VCaP (cell line): Measurements from ENCODE around the gene MOGAT3.

Experiments
- H3K27ac ChIP-seq: fragments of 450-650 bp; 2 replicates; pipeline ENCODE4 v1.5.1; 2017
- TF ChIP-seq, protein P1 (sequence below): fragments of 450-650 bp; conservative IDR thresholded peaks from 2 replicates; pipeline ENCODE4 v1.5.1; 2017; ENCODE audit warnings: mild to moderate bottlenecking, moderate library complexity

MOGAT3 gene

DNA sequence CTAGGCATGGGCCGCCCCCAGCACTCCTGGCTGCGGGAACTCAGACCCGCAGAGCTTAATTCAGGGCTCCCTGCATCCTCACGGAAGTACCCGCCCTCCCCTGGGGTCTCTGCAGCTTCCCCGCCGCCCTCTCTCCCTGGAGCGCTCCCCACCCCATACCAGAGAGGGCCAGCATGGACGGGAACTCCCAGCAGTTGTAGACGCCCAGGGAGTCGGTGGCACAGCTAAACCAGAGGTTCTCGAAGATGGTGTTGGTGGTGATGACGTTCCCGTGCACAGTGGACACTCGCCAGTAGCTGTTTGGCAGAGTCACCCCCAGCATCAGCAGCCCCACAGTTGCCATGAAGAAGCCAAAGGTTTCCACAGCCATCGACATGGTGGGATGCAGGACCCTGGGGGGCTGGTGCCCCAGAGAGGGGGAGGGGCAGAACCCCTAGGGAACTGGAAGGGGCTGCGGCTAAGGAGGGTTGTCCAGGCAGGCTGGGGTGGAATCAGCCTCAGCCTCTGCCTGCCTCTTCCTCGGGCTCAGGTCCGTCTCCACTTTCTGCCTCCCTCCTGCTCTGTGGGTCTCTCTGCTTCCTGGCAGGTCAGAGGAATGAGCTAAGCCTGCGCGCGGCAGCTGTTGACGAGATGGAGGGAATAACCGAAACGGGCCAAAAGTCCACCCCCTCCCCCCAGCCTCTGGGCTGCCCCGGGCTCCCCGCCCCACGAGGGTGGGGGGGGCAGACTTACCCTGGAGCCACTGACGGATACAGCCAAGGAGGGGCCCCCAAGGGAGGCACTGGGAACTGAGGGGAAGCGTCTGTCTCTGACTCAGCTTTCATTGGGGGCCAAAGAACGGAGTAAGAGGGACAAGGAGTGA, 36.6 kb upstream of the MOGAT3 start, which contains the start of gene CLDN15:
Gene CLDN15, minus strand, starts transcription at position 597 of the 862 bp plus-strand sequence. Its CDS starts 221 bp downstream, at position 376.
- no peak within 1 kb of the TSS for H3K27ac ChIP-seq
- TF ChIP-seq, protein P1, sequence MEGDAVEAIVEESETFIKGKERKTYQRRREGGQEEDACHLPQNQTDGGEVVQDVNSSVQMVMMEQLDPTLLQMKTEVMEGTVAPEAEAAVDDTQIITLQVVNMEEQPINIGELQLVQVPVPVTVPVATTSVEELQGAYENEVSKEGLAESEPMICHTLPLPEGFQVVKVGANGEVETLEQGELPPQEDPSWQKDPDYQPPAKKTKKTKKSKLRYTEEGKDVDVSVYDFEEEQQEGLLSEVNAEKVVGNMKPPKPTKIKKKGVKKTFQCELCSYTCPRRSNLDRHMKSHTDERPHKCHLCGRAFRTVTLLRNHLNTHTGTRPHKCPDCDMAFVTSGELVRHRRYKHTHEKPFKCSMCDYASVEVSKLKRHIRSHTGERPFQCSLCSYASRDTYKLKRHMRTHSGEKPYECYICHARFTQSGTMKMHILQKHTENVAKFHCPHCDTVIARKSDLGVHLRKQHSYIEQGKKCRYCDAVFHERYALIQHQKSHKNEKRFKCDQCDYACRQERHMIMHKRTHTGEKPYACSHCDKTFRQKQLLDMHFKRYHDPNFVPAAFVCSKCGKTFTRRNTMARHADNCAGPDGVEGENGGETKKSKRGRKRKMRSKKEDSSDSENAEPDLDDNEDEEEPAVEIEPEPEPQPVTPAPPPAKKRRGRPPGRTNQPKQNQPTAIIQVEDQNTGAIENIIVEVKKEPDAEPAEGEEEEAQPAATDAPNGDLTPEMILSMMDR, result no peak

DNA sequence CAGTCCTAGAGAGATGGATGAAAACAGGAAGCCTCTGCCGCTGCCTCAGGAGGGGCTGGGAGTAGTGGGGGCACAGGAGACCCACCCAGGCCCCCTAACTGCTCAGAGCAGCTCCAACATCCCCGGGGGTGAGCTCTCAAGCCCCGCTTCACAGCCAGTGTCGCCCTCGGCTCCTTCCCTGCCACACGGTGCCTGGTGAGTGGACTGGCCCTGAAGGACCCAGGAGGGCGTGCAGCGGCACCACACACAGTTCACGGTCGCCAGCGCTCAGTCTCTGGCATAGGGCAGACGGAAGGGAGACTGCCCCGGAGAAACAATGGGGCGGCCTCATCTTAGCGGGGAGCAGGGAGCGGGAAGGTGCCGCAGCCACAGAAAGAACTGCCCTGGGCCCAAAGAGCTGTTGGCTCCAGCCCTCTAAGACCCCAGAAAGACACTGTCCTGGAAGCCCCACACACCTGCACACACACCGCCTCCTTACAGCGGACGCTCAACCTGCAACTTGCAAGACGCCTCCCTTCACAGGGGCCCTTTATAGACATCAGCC, 35.5 kb upstream of the MOGAT3 start:
- TF ChIP-seq, protein P1, result no peak
- H3K27ac ChIP-seq, result no peak overlapping the region

DNA sequence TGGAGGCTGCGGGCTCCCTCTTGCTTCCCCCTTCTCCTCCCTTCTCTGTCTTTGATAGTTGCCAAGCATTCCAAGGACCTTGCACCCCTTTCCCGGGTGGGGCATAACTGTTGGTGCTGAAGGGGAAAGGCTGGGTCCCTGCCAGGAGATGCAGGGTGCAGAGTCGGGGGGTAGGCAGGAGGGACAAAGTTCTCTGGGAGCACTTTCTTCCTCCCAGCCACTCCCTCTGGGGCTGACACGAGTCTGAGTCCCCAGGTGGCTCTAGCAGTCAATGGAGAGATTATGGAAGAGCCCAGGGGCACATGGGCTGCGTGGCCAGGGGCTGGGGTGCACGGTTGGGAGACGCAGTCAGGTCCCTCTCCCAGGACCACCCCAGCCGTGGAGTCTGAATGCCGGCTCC, 34.7 kb upstream of the MOGAT3 start:
- H3K27ac ChIP-seq, result no peak overlapping the region
- TF ChIP-seq, protein P1, result no peak

DNA sequence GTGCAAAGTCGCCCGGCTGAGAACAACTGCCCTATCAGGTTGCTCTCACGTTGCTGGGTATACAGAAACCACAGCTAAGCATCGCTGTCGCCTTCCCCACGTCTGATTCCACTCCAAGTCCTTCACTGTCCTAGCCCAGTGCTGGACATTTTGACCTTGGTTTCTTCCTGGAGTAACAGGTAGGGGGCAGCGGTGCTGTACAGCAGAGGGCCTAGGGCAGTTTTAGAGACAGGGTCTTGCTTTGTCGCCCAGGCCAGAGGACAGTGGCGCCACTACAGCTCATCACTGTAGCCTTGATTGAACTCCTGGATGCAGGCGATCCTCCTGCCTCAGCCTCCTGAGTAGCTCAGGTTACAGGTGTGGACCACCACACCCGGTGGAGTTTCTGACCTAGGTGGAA, 34.2 kb upstream of the MOGAT3 start:
- TF ChIP-seq, protein P1, result peak; percentile 37
- H3K27ac ChIP-seq, result no peak overlapping the region

DNA sequence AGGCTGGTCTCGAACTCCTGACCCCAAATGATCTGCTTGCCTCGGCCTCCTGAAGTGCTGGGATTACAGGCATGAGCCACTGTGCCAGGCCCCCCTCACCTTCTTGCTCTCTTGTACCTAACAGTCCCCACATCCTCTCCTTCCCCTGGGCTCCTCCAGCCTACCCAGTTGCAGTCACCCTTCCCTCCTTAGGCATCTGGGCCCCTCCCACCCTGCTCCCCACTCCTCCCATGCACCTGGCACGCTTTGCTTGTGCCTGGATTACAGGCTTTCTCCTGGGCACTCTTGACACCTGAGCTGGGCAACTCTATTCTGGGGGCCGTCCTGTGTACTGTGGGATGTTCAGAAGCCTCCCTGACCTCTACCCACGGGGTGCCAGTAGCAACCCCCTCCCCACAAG, 33.8 kb upstream of the MOGAT3 start:
- no peak overlapping the region for H3K27ac ChIP-seq
- TF ChIP-seq, protein P1, result no peak

DNA sequence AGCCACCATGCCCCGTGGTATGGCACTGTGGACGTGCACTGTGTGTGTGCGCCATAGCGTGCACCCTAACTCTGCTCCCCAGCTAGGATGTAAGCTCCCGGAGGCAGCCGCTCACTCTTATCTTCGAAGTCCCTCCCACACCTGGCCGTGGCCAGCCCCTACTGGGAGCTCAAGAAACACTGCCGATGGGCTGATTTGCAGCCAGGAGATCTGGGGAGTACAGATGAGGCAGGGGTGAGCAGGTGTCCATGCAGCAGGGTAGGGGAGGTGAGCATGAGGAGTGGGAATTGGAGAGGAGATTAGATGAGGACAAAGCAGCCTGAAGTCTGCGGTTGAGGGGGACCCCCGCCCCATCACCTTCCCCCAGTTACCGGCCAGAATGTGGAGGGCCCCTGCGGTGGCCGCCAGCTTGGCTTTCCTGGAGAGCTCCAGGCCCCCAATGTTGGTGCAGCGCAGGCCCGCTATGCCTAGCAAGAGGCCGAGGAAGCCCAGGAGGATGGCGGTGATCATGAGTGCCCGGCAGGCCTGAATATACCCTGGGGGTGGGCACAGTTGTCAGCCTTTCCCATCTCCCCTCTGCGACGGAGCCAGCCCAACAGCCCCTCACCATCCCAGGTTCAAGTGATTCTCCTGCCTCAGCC, 33.2 kb upstream of the MOGAT3 start:
- no peak overlapping the region for H3K27ac ChIP-seq
- TF ChIP-seq, protein P1, result no peak

DNA sequence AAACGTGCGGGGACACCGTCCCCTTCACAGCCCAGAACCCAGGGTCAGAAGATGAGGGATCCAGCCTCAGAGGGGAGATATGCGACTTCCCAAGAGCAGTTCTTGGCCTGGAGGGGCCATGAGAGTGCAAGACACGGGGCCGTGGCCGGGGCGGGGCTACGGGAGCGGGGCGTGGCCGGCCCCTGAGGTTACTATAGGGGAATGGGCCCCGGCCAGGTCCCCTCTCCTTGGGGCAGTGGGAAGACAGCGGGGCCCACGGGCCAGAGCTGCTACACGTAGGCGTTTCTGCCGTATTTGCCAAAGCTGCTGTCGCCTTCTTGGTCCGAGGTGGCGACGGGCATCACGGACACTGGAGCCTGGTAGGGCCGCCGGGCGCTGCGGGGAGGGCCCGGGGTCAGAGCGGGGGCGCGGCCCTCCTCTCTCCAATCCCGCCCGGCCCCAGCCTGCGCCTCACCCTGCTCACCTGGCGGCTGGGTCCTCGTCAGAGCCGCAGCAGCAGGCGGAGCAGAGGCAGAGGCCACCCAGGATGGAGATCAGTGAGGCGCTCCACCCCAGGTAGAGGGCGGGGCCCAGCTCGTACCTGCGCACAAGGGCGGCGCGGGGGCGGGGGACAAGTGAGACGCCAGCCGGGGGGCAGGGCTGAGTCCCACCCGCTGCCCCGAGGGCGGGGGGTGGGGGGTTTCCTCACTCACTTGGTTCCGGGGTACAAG, 31.5 kb upstream of the MOGAT3 start:
- H3K27ac ChIP-seq, result peak overlapping the region; percentile 89

More for the DNA sequence above, 31.5 kb upstream of the MOGAT3 start:
- TF ChIP-seq, protein P1, result no peak
